22Rv1 (cell line): ENCODE measurements around the gene TMEM51.

ENCODE experiments used
- CTCF ChIP-seq: fragments of 450-650 bp; IDR thresholded peaks from 2 replicates; pipeline ENCODE4 v1.5.1; 2017; ENCODE audit warnings: mild to moderate bottlenecking
- ZFX ChIP-seq: fragments of 450-650 bp; IDR thresholded peaks from 2 replicates; pipeline ENCODE4 v1.6.1; 2017; ENCODE audit warnings: antibody characterized with exemption, borderline replicate concordance

GRCh38 chr1:15128077-15128476 is 25.5 kb upstream of the TMEM51 start:
- TF ChIP-seq CTCF (no peak), ZFX (no peak)
